ENCODE results near the gene KCNA4. TPM values are rescaled to one million over a fixed set of nuclear protein-coding genes. Genes with fewer than 3 reads are reported as not detected.

The KCNA4 gene
- total RNA-seq, 2 donors from 2014 or later, result not detected

DNA sequence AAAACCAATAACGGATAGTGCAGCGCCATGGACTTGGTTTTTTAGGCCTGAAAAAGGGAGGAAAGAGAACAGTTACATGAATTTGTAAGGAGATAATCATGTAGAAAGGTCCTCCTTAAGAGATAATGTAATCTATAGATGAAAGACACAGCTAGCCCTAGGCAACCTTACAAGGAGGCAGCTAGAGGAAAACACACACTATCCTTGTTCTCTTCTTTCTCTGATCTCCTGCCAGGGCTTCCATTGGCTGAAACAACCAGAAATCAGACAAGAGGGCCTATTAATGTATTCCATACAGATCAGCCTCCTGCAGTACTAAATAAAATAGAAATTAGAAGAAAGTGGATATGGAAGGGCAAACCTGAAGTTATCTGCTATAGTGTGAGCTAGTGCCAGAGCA lies 53.0 kb downstream of the KCNA4 start:
- no peak overlapping the region for H3K4me3 Mint-ChIP-seq
- no peak for DNase-seq (ENCODE audit: low spot score)
- no peak overlapping the region for H3K27ac Mint-ChIP-seq
- ATAC-seq, result no peak
- peaks cover 2% of the 10 kb centered on the region for H3K9me3 Mint-ChIP-seq
- H3K36me3 Mint-ChIP-seq, result no peaks in the 10 kb centered on the region
- no peaks in the 10 kb centered on the region for H3K27me3 Mint-ChIP-seq
- no peaks in the 10 kb centered on the region for H3K4me1 Mint-ChIP-seq (ENCODE audit: low read depth in 2 of 2)

DNA sequence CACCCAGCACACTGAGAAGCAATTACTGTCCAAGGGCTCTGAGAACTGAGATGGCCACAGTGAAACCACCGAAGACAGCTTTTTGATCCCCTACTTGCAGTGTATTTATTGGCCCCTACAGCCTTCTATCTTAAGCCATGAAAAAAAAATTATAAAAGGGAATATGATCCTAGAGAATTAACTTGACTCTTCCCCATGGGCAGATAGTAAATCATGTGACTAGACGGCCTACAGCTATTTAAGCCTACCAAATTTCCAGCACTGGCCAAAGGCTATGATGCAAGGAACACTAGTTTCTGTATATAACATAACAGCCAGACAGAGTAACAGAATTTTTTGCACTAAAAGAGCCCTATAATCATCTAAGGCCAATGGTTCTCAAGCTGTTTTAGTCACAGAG lies 53.8 kb downstream of the KCNA4 start:
- Mint-ChIP-seq H3K27ac (no peak overlapping the region), H3K4me3 (no peak overlapping the region), H3K27me3 (no peaks in the 10 kb centered on the region), H3K9me3 (peaks cover 3% of the 10 kb centered on the region), H3K4me1 (ENCODE audit: low read depth in 2 of 2) (no peaks in the 10 kb centered on the region), H3K36me3 (no peaks in the 10 kb centered on the region)
- DNase-seq (ENCODE audit: low spot score), result no peak
- no peak for ATAC-seq

DNA sequence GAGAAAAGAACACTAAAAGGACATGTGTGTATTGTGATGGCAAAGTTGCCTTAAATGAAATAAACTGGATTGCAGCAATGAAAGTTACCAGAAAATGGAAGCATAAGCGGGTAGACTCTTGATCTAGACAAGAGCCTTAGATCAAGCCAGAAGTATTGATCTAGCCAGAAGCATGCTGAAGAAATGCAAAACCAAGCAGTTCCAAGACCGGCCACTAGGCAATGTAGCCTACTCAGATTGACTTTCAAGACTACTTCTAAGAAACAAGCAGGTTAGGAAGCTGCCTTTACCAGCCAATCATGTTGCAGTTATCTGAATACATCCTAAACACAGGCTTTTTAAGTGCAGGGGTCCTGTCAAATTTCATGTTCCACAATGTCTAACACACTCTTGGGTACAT lies 54.6 kb downstream of the KCNA4 start:
- DNase-seq (ENCODE audit: low spot score) (no peak), ATAC-seq (no peak)
- Mint-ChIP-seq H3K36me3 (no peaks in the 10 kb centered on the region), H3K4me1 (ENCODE audit: low read depth in 2 of 2) (no peaks in the 10 kb centered on the region), H3K9me3 (peaks cover 3% of the 10 kb centered on the region), H3K27ac (no peak overlapping the region), H3K4me3 (no peak overlapping the region), H3K27me3 (no peaks in the 10 kb centered on the region)

Other genes starting within 250 kb of the KCNA4 start
- not detected for gene FSHB, start 214.0 kb upstream of the KCNA4 start, total RNA-seq

Measured in natural killer cell treated with Interleukin-12 subunit alpha and Interleukin-12 subunit beta and Interleukin-15 and Interleukin-18, amount 100 ng/mL, for 72 hours (primary cell).